Stimulated activated CD8-positive, alpha-beta memory T cell treated with anti-CD3 and anti-CD28 coated beads, Interleukin-12 subunit alpha, Interleukin-12 subunit beta, amount 100 ng/mL, for 24 hours (primary cell): ENCODE measurements around the gene ATIC.

ENCODE experiments used
- DNase-seq: peaks from one replicate; pipeline ENCODE4 v3.0.0-alpha.2; 2020; ENCODE audit errors: extremely low read depth

ATIC gene

DNA sequence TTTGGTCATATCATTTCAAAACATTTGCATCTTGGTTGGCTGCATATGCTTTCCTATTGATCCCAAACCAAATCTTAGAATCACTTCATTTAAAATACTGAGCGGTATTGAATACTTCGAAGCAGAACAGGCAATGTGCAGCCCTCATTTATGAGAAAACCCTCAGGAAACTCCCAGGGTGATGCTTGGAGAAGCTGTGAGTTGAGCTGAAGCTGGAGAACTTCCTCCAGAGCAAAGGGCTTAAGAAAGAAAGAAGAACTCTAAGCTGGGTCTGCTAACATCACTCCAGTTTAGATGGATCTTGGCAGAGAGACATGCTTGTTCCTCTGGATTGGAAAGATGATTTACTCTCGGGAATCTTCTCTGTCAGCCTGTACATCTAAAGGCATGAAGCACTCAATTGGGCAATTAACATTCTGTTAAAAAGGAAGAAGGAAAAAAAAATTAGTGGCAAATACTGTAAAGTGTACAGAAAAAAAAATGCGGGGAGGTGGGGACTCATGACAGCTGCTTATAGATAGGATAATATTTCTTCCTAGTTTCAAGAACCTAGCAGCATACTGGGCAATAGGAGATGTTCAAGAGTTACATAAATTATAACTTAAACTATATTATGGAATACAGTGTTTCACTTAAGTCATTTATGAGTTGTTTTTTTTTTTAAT, 49.5 kb downstream of the ATIC start:
- DNase-seq = no peak

- DNase-seq = no peak
These were observed 50.2 kb downstream of the ATIC start for GRCh38 chr2:215361876-215362561.

- DNase-seq = no peak
These were observed 50.7 kb downstream of the ATIC start for GRCh38 chr2:215362562-215362904.

DNA sequence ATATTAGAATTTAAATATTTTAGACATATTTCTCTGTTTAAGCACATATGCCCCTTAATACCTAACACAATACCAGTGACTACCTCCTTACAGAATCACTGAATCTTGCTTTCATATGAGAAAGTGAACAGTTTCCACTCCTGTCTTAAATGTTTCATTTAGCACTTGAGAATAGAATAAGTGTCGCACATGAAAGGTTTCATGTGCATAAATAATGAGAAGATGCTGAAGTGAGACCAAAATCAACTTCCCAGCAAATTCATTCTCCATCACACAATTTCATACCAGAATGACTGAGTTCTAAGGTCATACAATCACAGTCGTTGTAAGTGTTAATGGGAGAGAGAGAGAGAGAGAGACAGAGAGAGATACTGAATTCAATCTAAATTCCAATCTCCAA, 51.2 kb downstream of the ATIC start:
- no peak for DNase-seq

- DNase-seq = no peak
These were observed 51.8 kb downstream of the ATIC start for GRCh38 chr2:215363461-215364156.

- no peak for DNase-seq
These were observed 52.6 kb downstream of the ATIC start for GRCh38 chr2:215364157-215365155.

DNA sequence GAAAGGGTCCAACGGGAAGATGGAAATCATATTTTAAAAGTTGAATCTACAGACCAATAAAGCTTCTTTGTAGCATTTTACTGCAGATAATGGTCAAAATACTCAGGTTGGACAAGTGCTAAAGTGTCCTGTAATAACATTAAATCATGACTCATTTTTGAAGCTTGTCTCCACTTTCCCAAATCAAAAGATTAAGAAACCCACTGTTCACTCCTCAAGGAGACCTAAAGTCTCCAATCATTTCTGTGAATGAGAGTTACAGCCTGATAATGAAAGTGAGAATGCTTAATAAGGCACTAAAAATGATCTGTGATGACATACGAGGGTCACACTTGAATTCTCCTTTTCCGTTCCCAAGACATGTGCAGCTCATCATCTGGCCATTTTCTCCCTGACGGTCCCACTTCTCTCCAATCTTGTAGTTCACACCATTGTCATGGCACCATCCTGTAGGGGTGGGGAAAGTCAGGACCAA, 53.4 kb downstream of the ATIC start:
- no peak for DNase-seq

- no peak for DNase-seq
These were observed 54.7 kb downstream of the ATIC start for GRCh38 chr2:215366440-215367032.

DNA sequence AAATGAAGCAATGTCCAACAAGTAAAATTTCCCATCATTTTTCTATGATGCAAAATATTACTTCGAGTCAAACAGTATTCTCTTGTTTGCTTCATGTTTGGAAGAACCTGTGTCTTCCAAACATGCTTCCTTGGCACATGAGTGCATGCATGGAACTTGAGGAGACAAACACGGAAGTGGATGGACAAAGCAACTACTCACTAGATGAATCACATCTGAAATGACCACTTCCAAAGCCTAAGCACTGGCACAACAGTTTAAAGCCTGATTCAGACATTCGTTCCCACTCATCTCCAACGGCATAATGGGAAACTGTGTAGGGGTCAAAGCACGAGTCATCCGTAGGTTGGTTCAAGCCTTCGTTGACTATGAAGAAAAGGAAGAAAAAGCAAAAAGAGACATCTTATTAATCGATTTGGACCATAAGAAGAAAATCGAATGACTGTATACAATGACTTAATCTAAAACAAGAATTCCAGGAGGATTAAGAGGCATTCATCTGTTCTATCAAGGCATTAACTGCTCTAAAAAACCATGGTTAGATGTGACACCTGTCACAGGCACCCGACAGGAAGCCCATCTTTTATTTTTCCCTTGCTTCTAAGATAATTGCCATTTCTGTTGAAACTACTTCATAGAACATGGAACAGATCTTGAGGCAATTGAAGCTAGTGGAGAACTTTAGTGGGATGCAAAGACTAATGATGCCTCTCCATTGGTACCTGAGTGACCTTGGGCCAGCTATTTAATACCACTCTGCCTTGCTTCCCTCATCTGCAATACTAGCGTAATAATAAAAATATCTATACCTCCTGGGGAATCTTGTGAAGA, 56.0 kb downstream of the ATIC start:
- no peak for DNase-seq

DNA sequence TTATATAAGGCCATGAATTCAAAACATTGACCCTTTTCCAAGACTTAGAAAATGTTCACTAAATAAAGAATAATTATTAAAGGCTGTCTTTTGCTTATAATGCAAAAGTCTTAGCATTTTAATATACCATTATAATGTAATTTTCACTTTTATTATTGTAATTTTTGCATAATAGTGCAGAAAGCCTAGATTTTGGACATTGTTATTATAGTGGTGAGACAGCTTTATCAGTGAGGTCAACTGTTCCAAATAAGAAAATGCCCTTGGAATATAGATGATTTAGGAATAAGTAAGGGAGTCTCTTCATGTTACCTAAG, 56.6 kb downstream of the ATIC start:
- no peak for DNase-seq

GRCh38 chr2:215369181-215369760, 57.4 kb downstream of the ATIC start:
- no peak for DNase-seq

DNA sequence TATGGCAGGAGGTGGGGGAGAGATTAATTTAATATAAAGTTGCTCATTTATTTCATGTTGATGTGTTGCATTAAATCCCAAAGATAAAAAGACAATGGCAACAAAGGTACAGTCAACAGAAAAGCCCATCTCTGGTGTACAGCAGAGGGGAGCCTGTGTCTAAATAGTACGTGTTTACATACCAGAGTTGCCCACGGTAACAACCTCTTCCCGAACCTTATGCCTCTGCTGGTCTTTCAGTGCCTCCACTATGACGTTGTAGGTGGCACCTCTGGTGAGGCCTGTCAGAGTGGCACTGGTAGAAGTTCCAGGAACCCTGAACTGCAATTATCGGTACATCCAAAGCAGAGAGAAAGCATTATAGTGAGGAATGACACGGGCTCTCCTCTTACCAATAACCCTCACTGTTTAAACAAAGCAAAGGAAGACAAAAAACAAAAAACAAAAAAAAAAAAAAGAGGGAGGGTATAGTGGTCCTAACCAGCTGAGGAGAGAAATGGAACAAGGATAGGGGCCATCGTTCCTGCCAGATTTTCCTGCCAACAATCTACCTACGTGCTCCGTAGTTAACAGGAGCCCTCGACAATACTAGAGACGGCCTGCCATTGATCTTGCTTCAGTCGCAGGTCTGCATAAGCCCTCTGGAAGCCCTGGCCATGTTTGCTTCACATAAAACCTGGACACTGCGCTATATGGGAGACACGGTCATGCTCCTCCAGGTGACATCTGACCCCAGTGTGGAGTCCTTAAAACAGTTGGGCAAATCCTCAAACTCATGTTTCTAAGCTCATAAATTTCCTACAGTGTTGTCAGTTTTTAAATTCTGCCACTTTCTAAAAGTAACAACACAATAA, 58.5 kb downstream of the ATIC start:
- DNase-seq = no peak

- no peak for DNase-seq
These were observed 60.3 kb downstream of the ATIC start for GRCh38 chr2:215371915-215372897.

GRCh38 chr2:215372968-215373649, 61.2 kb downstream of the ATIC start:
- no peak for DNase-seq

GRCh38 chr2:215374002-215374401, 62.1 kb downstream of the ATIC start:
- DNase-seq = no peak

DNA sequence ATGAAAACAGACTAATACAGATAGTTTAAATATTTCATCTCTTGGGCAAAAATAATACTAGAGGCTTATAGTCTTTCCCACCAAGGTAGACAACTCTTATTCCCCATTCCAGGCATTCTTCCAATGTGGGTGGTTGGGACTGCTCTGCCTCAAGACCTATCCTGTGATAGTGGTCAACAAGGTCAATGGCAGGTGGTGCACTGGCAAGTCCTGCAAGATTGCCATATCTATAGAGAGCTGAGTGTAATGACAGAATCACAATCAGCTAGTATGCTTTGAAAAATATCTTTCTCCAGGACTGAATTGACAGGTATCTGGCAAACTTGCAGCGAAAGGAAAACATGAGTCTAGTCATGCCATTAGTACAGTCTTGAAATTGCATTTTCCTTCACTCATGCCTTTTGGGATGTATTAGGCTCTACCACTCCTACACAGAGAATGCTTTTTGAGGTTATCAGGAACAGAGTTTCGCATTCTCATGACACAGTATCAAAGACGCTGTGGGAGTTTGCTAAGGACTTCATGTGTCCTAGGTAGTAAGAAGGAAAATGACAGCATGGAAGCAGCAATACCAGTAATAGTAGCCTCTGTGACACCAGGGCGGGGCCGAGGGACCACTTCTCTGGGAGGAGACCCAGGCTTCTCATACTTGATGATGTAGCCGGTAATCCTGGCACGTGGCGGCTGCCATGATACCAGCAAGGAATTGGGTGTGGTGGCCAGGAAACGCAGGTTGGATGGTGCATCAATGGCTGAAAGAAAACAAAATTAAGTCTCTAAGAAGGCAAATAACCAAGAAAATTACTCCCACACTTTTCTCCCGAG, 63.0 kb downstream of the ATIC start:
- DNase-seq = no peak

GRCh38 chr2:215375467-215375830, 63.6 kb downstream of the ATIC start:
- DNase-seq = no peak
